GM12878 (cell line): ENCODE results near the gene GBA3. TPM values are rescaled to one million over a fixed set of nuclear protein-coding genes. Genes with fewer than 3 reads are reported as not detected.

Source experiments
- ATAC-seq: fragments of 200-7000 bp; cut with Tn5 transposase; 3 replicates; pipeline ENCODE4 v1.9.1; 2020; ENCODE audit warnings: mild to moderate bottlenecking, moderate library complexity
- BruUV-seq: library from RNA; stranded (reverse); fragments of 400-500 nt; replicated peaks from 2 replicates; lab custom pipeline; 2021; lab: Mats Ljungman, UMichigan
- CTCF ChIA-PET: fragments of 300-600 bp; sonication (Branson Sonifier 250); formaldehyde crosslinking; extraction: SDS; loops from one replicate; lab custom pipeline; 2021; ENCODE audit warnings: inconsistent platforms; lab: Yijun Ruan, JAX
- POLR2A ChIA-PET: fragments of 350-600 bp; formaldehyde crosslinking; extraction: SDS; loops from one replicate; lab custom pipeline; 2021; ENCODE audit warnings: inconsistent platforms; lab: Charles Lee
- RAD21 ChIA-PET: fragments of 300-600 bp; sonication (Branson Sonifier 250); formaldehyde crosslinking; loops from one replicate; lab custom pipeline; 2023; ENCODE audit warnings: antibody characterized with exemption; ENCODE audit not compliant: unreplicated experiment; lab: Charles Lee
- SMC1A ChIA-PET: fragments of 300-600 bp; sonication (Branson Sonifier 250); formaldehyde crosslinking; loops from one replicate; lab custom pipeline; 2023; ENCODE audit not compliant: unreplicated experiment, uncharacterized antibody; lab: Charles Lee
- DNase-seq: peaks from one replicate; pipeline ENCODE4 v3.0.0-alpha.2; 2011; ENCODE audit warnings: low read depth, low spot score
- FAIRE-seq: peaks from 3 replicates; lab custom pipeline; 2011; peaks lifted over from hg19 to GRCh38; lab: Jason Lieb, UNC
- H2AFZ ChIP-seq: 2 replicates; pipeline ENCODE4 v1.6.0; 2011; ENCODE audit warnings: low read depth, low read length, control low read depth; ENCODE audit not compliant: control insufficient read depth
- H3K27ac ChIP-seq: 2 replicates; pipeline ENCODE4 v1.5.1; 2011; ENCODE audit warnings: control low read depth; ENCODE audit not compliant: control insufficient read depth, insufficient read depth
- H3K27me3 ChIP-seq, 2 experiments: replicated peaks in 1 of 2; 2 replicates each; pipeline versions ENCODE4 v1.6.0 to v1.6.1; 2011; ENCODE audit warnings: low read length in 1 of 2; ENCODE audit not compliant: control insufficient read depth in 2 of 2, insufficient read depth in 2 of 2
- H3K36me3 ChIP-seq, 2 experiments: 2 replicates each; pipeline ENCODE4 v1.5.1; 2011; ENCODE audit warnings: low read length in 1 of 2; ENCODE audit not compliant: control insufficient read depth in 2 of 2, insufficient read depth in 2 of 2
- H3K4me1 ChIP-seq: 2 replicates; pipeline ENCODE4 v1.6.1; 2011; ENCODE audit warnings: mild to moderate bottlenecking, low read length, moderate library complexity, mixed read lengths; ENCODE audit not compliant: control insufficient read depth, insufficient read depth
- H3K4me2 ChIP-seq: 2 replicates; pipeline ENCODE4 v1.6.0; 2011; ENCODE audit warnings: control low read depth; ENCODE audit not compliant: control insufficient read depth, insufficient read depth
- H3K4me3 ChIP-seq: fragments of 200-600 bp; sonication (generic); 2 replicates; pipeline ENCODE4 v1.5.1; 2016
- H3K79me2 ChIP-seq: 2 replicates; pipeline ENCODE4 v1.6.0; 2011; ENCODE audit warnings: low read length; ENCODE audit not compliant: control insufficient read depth, insufficient read depth
- H3K9ac ChIP-seq: 2 replicates; pipeline ENCODE4 v1.8.0; 2011; ENCODE audit warnings: low read length, control low read depth, mixed read lengths; ENCODE audit not compliant: control insufficient read depth, insufficient read depth
- H3K9me3 ChIP-seq: replicated peaks from 3 replicates; pipeline ENCODE4 v1.5.1; 2011; ENCODE audit warnings: mild to moderate bottlenecking, low read length; ENCODE audit not compliant: control insufficient read depth, insufficient read depth
- H4K20me1 ChIP-seq: 2 replicates; pipeline ENCODE4 v1.6.0; 2011; ENCODE audit not compliant: control insufficient read depth, insufficient read depth
- BMI1 ChIP-seq: fragments of 450-650 bp; IDR thresholded peaks from 2 replicates; pipeline ENCODE4 v1.6.1; 2016; ENCODE audit warnings: mild to moderate bottlenecking, moderate library complexity, borderline replicate concordance
- IKZF1 ChIP-seq: fragments of 450-650 bp; conservative IDR thresholded peaks from 2 replicates; pipeline ENCODE4 v1.6.1; 2017; ENCODE audit warnings: antibody characterized with exemption, mild to moderate bottlenecking
- IKZF2 ChIP-seq, 2 experiments: fragments of 450-650 bp; IDR thresholded peaks; 2 replicates each; pipeline ENCODE4 v1.6.1; 2017; ENCODE audit warnings: mild to moderate bottlenecking in 2 of 2, moderate library complexity in 2 of 2
- IRF4 ChIP-seq: IDR thresholded peaks from 2 replicates; pipeline ENCODE4 v1.6.1; 2011; ENCODE audit warnings: low read depth, low read length
- MEF2B ChIP-seq: fragments of 450-650 bp; IDR thresholded peaks from 2 replicates; pipeline ENCODE4 v1.6.1; 2018; ENCODE audit warnings: mild to moderate bottlenecking, moderate library complexity; ENCODE audit not compliant: partially characterized antibody, poor library complexity, severe bottlenecking
- MTA2 ChIP-seq: fragments of 450-650 bp; IDR thresholded peaks from 2 replicates; pipeline ENCODE4 v1.6.1; 2016; ENCODE audit warnings: low read depth, mild to moderate bottlenecking, moderate library complexity
- NR2C2 ChIP-seq: IDR thresholded peaks from 2 replicates; pipeline ENCODE4 v1.6.1; 2011; ENCODE audit warnings: borderline replicate concordance, low read depth; ENCODE audit not compliant: control insufficient read depth, insufficient read length
- PAX5 ChIP-seq: IDR thresholded peaks from 2 replicates; pipeline ENCODE4 v1.6.1; 2011; ENCODE audit warnings: low read depth, low read length, borderline replicate concordance
- RELB ChIP-seq: fragments of 450-650 bp; IDR thresholded peaks from 2 replicates; pipeline ENCODE4 v1.6.1; 2017; ENCODE audit warnings: low read depth, mild to moderate bottlenecking, moderate library complexity
- SMC3 ChIP-seq: IDR thresholded peaks from 2 replicates; pipeline ENCODE4 v1.6.1; 2011; ENCODE audit warnings: low read length, improper control_type of control experiment, borderline replicate concordance
- SPI1 ChIP-seq: IDR thresholded peaks from 2 replicates; pipeline ENCODE4 v1.6.1; 2011; ENCODE audit warnings: low read depth, mild to moderate bottlenecking, low read length, moderate library complexity, borderline replicate concordance; ENCODE audit not compliant: insufficient read depth
- STAT1 ChIP-seq: fragments of 450-650 bp; conservative IDR thresholded peaks from 2 replicates; pipeline ENCODE4 v1.6.1; 2014; ENCODE audit warnings: antibody characterized with exemption, mild to moderate bottlenecking
- STAT3 ChIP-seq: IDR thresholded peaks from 2 replicates; pipeline ENCODE4 v1.6.1; 2011; ENCODE audit warnings: low read depth, low read length, improper control_type of control experiment
- ZNF217 ChIP-seq: fragments of 450-650 bp; IDR thresholded peaks from 2 replicates; pipeline ENCODE4 v1.6.1; 2017; ENCODE audit warnings: antibody characterized with exemption, mild to moderate bottlenecking
- ZNF24 ChIP-seq: fragments of 450-650 bp; IDR thresholded peaks from 2 replicates; pipeline ENCODE4 v1.6.1; 2017; ENCODE audit warnings: antibody characterized with exemption, mild to moderate bottlenecking
- WGBS: methylation state at CpG from one replicate; pipeline ENCODE4 v1.1.6; 2016; ENCODE audit warnings: low lambda C conversion rate; ENCODE audit not compliant: insufficient replicate concordance, insufficient coverage; ENCODE audit errors: missing lambda C conversion rate; 5-methylcytosine and 5-hydroxymethylcytosine counted together
- in situ Hi-C: fragments of 300-500 bp; cut with MboI; formaldehyde crosslinking; loops from 9 replicates; pipeline ENCODE4 v1.14.3; 2018; ENCODE audit warnings: mixed read lengths
- intact Hi-C: fragments of 100-400 bp; cut with micrococcal nuclease; formaldehyde crosslinking; loops from one replicate; pipeline ENCODE4 v1.14.2; 2022; ENCODE audit not compliant: unreplicated experiment
- polyA plus RNA-seq, 11 experiments: library from polyadenylated mRNA; depleted of rRNA in 4 of 11; unstranded in 6 of 11; stranded (reverse) in 5 of 11; fragments of >200 nt; fragmentation: Nextera tagmentation in 4 of 11; fragmentation: Illumina TruSeq in 1 of 11; extraction: Ambion mirVana in 4 of 11; extraction: Trizol in 1 of 11; gene quantifications; 1 replicate in 1 of 11; 2 replicates in 10 of 11; pipeline versions ENCODE4 v1.2.1 to v1.2.3, GENCODE V29; 2011 to 2016; ENCODE audit warnings: inconsistent platforms in 2 of 11, missing spikeins in 2 of 11, low read depth in 1 of 11
- total RNA-seq, 4 experiments: library from RNA; depleted of rRNA in 3 of 4; stranded (reverse); fragments of >200 nt in 3 of 4; fragmentation: Illumina TruSeq in 1 of 4; extraction: Trizol in 1 of 4; gene quantifications; 2 replicates each; pipeline versions ENCODE4 v1.2.1 to v1.2.3, GENCODE V29; 2013 to 2021

Gene GBA3
- total and polyA plus RNA-seq, 10 of the 15 experiments (the other 5 are each of a cell fraction or from before 2014, with no cell fraction given) = 0.10 to 7.2 (median 0.27) TPM

DNA sequence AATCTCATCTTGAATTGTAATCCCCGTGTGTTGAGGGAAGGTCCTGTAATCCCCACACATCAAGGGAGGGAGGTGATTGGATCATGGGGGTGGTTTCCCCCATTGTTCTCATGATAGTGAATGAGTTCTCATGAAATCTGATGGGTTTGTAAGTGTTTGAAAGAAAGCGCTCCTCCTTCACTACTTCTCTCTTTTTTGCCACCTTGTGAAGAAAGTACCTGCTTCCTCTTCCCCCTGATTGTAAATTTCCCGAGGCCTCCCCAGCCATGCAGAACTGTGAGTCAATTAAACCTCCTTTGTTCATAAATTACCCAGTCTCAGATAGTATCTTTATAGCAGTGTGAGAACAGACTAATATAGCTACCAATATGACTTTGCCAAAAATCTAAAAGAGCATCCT, 41.1 kb downstream of the GBA3 start:
- 30% methylated on average over 3 of the region's 3 CpGs for WGBS
- no peaks in the 10 kb centered on the region for H3K27me3 ChIP-seq
- RAD21 ChIA-PET = interaction anchor here (0.8 to 2.5 kb wide), 10 partner anchors 9 to 113 kb away, joined by 3 to 13 read pairs (median 4); no protein-coding TSS in a partner anchor

More for the DNA sequence above, 41.1 kb downstream of the GBA3 start:
- TF ChIP-seq IRF4 (no peak), SMC3 (no peak), PAX5 (no peak), RELB (peak; percentile 47; the same call in 1 of the 2 replicates), IKZF2 (IDR thresholded peaks at IDR 0.05) (peak; percentile 42 to 56; a peak in 2 of 4 replicates), STAT1 (no peak), MTA2 (peak; percentile 61; the same call in 1 of the 2 replicates), SPI1 (no peak), BMI1 (peak; percentile 24; the same call in 1 of the 2 replicates), IKZF1 (peak; percentile 54), ZNF217 (peak; percentile 34; the same call in 1 of the 2 replicates), ZNF24 (peak; percentile 83), NR2C2 (no peak), MEF2B (peak; percentile 12), STAT3 (no peak)
- TF ChIP-seq, all 136 proteins: peak for 8
- in situ Hi-C loops = no loop called here
- Histone ChIP-seq H4K20me1 (no peaks in the 10 kb centered on the region), H2AFZ (no peak overlapping the region), H3K4me3 (no peak overlapping the region), H3K36me3 (no peaks in the 10 kb centered on the region), H3K4me1 (no peaks in the 10 kb centered on the region), H3K27ac (no peak overlapping the region), H3K79me2 (no peaks in the 10 kb centered on the region), H3K4me2 (no peak overlapping the region), H3K9ac (no peak overlapping the region), H3K9me3 (no peaks in the 10 kb centered on the region)
- ChIA-PET POLR2A (interaction anchor here (0.9 to 3.9 kb wide), 5 partner anchors 9 to 29 kb away, joined by 3 to 26 read pairs (median 4); no protein-coding TSS in a partner anchor), SMC1A (interaction anchor here (0.7 to 2.2 kb wide), 7 partner anchors 10 to 323 kb away, joined by 3 to 10 read pairs (median 6); partner anchors contain the start of gene GBA3), CTCF (interaction anchor here (1.6 to 4.6 kb wide), 3 partner anchors 9 to 61 kb away, joined by 3 to 25 read pairs (median 6); no protein-coding TSS in a partner anchor)
- intact Hi-C loops = no loop called here
- ATAC-seq (peak; percentile 33), DNase-seq (no peak), FAIRE-seq (no peak)
- no TSS peak for BruUV-seq
